Neural progenitor cell (in vitro differentiated cells): ENCODE data around the gene GDF9.

Experiments used
- EZH2 ChIP-seq: fragments of 200-600 bp; sonication (generic); IDR thresholded peaks from 2 replicates; pipeline ENCODE4 v1.6.1; 2017; ENCODE audit warnings: antibody characterized with exemption, mild to moderate bottlenecking, moderate library complexity
- TF ChIP-seq, protein P1 (sequence below): fragments of 200-600 bp; sonication (generic); IDR thresholded peaks from 2 replicates; pipeline ENCODE4 v1.5.1; 2017; ENCODE audit warnings: antibody characterized with exemption, mild to moderate bottlenecking

- TF ChIP-seq, protein P1, sequence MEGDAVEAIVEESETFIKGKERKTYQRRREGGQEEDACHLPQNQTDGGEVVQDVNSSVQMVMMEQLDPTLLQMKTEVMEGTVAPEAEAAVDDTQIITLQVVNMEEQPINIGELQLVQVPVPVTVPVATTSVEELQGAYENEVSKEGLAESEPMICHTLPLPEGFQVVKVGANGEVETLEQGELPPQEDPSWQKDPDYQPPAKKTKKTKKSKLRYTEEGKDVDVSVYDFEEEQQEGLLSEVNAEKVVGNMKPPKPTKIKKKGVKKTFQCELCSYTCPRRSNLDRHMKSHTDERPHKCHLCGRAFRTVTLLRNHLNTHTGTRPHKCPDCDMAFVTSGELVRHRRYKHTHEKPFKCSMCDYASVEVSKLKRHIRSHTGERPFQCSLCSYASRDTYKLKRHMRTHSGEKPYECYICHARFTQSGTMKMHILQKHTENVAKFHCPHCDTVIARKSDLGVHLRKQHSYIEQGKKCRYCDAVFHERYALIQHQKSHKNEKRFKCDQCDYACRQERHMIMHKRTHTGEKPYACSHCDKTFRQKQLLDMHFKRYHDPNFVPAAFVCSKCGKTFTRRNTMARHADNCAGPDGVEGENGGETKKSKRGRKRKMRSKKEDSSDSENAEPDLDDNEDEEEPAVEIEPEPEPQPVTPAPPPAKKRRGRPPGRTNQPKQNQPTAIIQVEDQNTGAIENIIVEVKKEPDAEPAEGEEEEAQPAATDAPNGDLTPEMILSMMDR: no peak
- TF ChIP-seq EZH2: no peak
Observed at GRCh38 chr5:132860742-132861141, 5.5 kb downstream of the GDF9 start.
